GM23338 (cell line): ENCODE results near the gene APOC1.

Source experiments
- EZH2 ChIP-seq: fragments of 200-600 bp; sonication (generic); IDR thresholded peaks from one replicate; pipeline ENCODE4 v1.8.0; 2017; ENCODE audit warnings: antibody characterized with exemption, mild to moderate bottlenecking, low read depth; ENCODE audit not compliant: unreplicated experiment
- POLR2AphosphoS5 ChIP-seq: IDR thresholded peaks from 2 replicates; pipeline ENCODE4 v1.6.1; 2016; ENCODE audit warnings: antibody characterized with exemption, low read depth
- TF ChIP-seq, protein P1 (sequence below), 2 experiments: fragments of 200-600 bp in 1 of 2; sonication (generic) in 1 of 2; conservative IDR thresholded peaks; 2 replicates each; pipeline versions ENCODE4 v1.5.1 to v1.6.1; 2016 to 2017; ENCODE audit warnings: antibody characterized with exemption in 2 of 2, low read depth in 2 of 2, mild to moderate bottlenecking in 2 of 2, moderate library complexity in 1 of 2

DNA sequence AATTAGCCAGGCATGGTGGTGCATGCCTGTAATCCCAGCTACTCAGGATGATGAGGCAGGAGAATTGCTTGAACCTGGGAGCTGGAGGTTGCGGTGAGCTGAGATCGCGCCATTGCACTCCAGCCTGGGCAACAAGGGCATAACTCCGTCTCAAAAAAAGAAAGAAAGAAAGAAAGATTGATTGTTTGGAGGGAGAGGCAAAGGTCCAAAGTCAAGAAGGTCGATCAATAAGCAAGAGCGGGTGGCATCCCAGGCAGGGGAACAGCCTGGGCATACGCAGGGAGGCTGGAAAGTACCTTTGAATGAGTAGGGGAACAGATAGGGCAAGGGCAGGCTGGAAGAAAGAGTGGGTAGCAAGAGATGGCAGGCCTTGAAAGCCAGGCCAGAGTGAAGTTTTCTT is 15.7 kb downstream of the APOC1 start:
- no peak for TF ChIP-seq POLR2AphosphoS5
- TF ChIP-seq, protein P1, sequence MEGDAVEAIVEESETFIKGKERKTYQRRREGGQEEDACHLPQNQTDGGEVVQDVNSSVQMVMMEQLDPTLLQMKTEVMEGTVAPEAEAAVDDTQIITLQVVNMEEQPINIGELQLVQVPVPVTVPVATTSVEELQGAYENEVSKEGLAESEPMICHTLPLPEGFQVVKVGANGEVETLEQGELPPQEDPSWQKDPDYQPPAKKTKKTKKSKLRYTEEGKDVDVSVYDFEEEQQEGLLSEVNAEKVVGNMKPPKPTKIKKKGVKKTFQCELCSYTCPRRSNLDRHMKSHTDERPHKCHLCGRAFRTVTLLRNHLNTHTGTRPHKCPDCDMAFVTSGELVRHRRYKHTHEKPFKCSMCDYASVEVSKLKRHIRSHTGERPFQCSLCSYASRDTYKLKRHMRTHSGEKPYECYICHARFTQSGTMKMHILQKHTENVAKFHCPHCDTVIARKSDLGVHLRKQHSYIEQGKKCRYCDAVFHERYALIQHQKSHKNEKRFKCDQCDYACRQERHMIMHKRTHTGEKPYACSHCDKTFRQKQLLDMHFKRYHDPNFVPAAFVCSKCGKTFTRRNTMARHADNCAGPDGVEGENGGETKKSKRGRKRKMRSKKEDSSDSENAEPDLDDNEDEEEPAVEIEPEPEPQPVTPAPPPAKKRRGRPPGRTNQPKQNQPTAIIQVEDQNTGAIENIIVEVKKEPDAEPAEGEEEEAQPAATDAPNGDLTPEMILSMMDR (conservative IDR thresholded peaks at IDR 0.05; ENCODE audit: low read depth in 2 of 2): no peak
- no peak for TF ChIP-seq EZH2
